Activated naive CD4-positive, alpha-beta T cell treated with anti-CD3 and anti-CD28 coated beads for 36 hours (primary cell): ENCODE results near the gene CEACAM1. TPM values are rescaled to one million over a fixed set of nuclear protein-coding genes. Genes with fewer than 3 reads are reported as not detected.

Experiments
- CTCF ChIA-PET: fragments of 350-600 bp; sonication (Branson Sonifier 250); formaldehyde crosslinking; loops from one replicate; lab custom pipeline; 2021; ENCODE audit warnings: antibody characterized with exemption; lab: Charles Lee
- DNase-seq: peaks from one replicate; pipeline ENCODE4 v3.0.0-alpha.2; 2020
- H3K27ac Mint-ChIP-seq: one replicate; pipeline ENCODE4 v1.8.0; 2021; ENCODE audit warnings: mild to moderate bottlenecking, mixed read lengths
- H3K27me3 Mint-ChIP-seq: one replicate; pipeline ENCODE4 v1.8.0; 2021; ENCODE audit warnings: low read depth, mixed read lengths
- H3K36me3 Mint-ChIP-seq: one replicate; pipeline ENCODE4 v1.8.0; 2021; ENCODE audit warnings: low read depth, mixed read lengths
- H3K4me1 Mint-ChIP-seq: one replicate; pipeline ENCODE4 v1.8.0; 2021; ENCODE audit warnings: low read depth, mixed read lengths
- H3K4me3 Mint-ChIP-seq: one replicate; pipeline ENCODE4 v1.8.0; 2021; ENCODE audit warnings: mild to moderate bottlenecking, moderate library complexity, mixed read lengths
- H3K9me3 Mint-ChIP-seq: one replicate; pipeline ENCODE4 v1.8.0; 2021; ENCODE audit warnings: mixed read lengths
- intact Hi-C: fragments of 100-400 bp; cut with micrococcal nuclease; formaldehyde crosslinking; loops from one replicate; pipeline ENCODE4 v1.15.1; 2023
- total RNA-seq, 2 experiments: library from RNA; stranded (reverse); gene quantifications; one replicate each; pipeline ENCODE4 v1.2.3, GENCODE V29; 2021

The CEACAM1 gene
- total RNA-seq, 2 experiments from 2014 or later, result 3.1 to 3.6 TPM

- Mint-ChIP-seq H3K36me3 (no peaks in the 10 kb centered on the region), H3K27ac (no peak overlapping the region), H3K4me3 (no peak overlapping the region), H3K9me3 (no peaks in the 10 kb centered on the region), H3K27me3 (no peaks in the 10 kb centered on the region), H3K4me1 (peaks cover 9% of the 10 kb centered on the region)
- CTCF ChIA-PET, result interaction anchor here (0.6 to 2.4 kb wide), 2 partner anchors 30 to 301 kb away, joined by 4 to 5 read pairs; no protein-coding TSS in a partner anchor
- no peak for DNase-seq
- intact Hi-C loops, result no loop called here
Measured at GRCh38 chr19:42479736-42480135, 48.5 kb downstream of the CEACAM1 start.

DNA sequence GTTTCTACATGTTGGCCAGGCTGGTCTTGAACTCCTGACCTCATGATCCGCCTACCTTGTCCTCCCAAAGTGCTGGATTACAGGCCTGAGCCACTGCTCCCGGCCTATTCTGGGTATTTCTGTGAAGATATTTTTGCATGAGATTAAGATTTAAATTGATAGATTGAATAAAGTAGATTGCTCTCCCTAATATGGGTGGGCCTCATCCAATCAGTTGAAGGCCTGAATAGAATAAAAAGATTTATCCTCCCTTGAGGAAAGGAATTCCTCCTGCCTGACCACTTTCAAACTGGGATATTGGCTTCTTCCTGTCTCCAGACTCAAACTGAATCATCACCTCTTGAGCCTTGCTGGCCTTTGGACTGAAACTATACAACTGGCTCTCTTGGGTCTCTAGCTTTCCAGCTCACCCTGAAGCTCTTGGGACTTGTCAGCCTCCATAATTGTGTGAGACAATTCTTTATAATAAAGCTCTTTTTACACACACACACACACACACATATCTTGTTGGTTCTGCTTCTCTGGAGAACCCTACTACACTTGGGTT is 49.4 kb downstream of the CEACAM1 start:
- no peaks in the 10 kb centered on the region for H3K27me3 Mint-ChIP-seq
- CTCF ChIA-PET, result interaction anchor here (2.4 kb wide), 1 partner anchor 29 kb away, joined by 5 read pairs; no protein-coding TSS in a partner anchor
- H3K9me3 Mint-ChIP-seq, result no peaks in the 10 kb centered on the region
- H3K4me1 Mint-ChIP-seq, result peaks cover 9% of the 10 kb centered on the region
- H3K27ac Mint-ChIP-seq, result no peak overlapping the region
- no peaks in the 10 kb centered on the region for H3K36me3 Mint-ChIP-seq
- no peak for DNase-seq
- no peak overlapping the region for H3K4me3 Mint-ChIP-seq
- intact Hi-C loops, result no loop called here

- intact Hi-C loops, result no loop called here
- Mint-ChIP-seq H3K4me3 (no peak overlapping the region), H3K27me3 (no peaks in the 10 kb centered on the region), H3K36me3 (no peaks in the 10 kb centered on the region), H3K27ac (no peak overlapping the region), H3K9me3 (no peaks in the 10 kb centered on the region), H3K4me1 (peaks cover 9% of the 10 kb centered on the region)
- no peak for DNase-seq
- CTCF ChIA-PET, result interaction anchor here (0.7 kb wide), 1 partner anchor 8 kb away, joined by 4 read pairs; no protein-coding TSS in a partner anchor
Measured at GRCh38 chr19:42477933-42478332, 50.3 kb downstream of the CEACAM1 start.

DNA sequence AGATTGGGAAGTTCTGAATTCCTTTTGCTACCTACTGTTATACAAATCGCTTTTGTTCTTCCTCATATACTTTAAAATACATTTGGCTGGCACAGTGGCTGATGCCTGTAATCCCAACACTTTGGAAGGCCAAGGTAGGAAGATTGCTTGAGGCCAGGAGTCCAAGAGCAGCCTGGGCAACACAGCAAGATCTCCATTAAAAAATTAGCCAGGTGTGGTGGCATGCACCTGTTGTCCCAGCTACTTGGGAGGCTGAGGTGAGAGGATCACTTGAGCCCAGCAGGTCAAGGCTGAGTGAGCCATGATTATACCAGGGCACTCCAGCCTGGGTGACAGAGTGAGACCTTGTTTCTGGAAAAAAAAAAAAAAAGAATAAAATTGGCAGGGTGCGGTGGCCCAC is 51.2 kb downstream of the CEACAM1 start:
- Mint-ChIP-seq H3K4me1 (peaks cover 9% of the 10 kb centered on the region), H3K27me3 (no peaks in the 10 kb centered on the region), H3K27ac (no peak overlapping the region), H3K9me3 (no peaks in the 10 kb centered on the region), H3K36me3 (no peaks in the 10 kb centered on the region), H3K4me3 (no peak overlapping the region)
- CTCF ChIA-PET, result no interaction called here
- no peak for DNase-seq
- intact Hi-C loops, result no loop called here

DNA sequence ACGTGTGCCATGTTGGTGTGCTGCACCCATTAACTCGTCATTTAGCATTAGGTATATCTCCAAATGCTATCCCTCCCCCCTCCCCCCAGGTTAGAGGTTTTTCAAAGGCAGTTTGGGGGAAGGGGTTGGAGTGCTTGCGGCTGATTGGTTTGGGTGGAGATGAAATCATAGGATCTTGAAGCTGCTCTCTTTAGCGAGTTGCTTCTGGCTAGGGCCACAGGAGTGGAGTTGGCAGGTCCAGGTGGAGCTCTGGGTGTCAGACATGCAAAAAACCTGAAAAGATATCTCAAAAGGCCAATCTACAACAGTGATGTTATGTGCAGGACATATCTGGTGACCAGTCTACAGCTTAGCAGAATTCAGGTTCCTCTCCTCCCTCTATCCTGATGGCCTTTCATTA is 52.9 kb downstream of the CEACAM1 start:
- Mint-ChIP-seq H3K4me3 (no peak overlapping the region), H3K9me3 (no peaks in the 10 kb centered on the region), H3K4me1 (peaks cover under 1% of the 10 kb centered on the region), H3K27me3 (no peaks in the 10 kb centered on the region), H3K36me3 (no peaks in the 10 kb centered on the region), H3K27ac (no peak overlapping the region)
- CTCF ChIA-PET, result interaction anchor here (0.7 kb wide), 1 partner anchor 34 kb away, joined by 3 read pairs; no protein-coding TSS in a partner anchor
- intact Hi-C loops, result no loop called here
- DNase-seq, result no peak

GRCh38 chr19:42474743-42475142 is 53.5 kb downstream of the CEACAM1 start:
- Mint-ChIP-seq H3K9me3 (no peaks in the 10 kb centered on the region), H3K27me3 (no peaks in the 10 kb centered on the region), H3K27ac (no peak overlapping the region), H3K4me1 (peaks cover under 1% of the 10 kb centered on the region), H3K4me3 (no peak overlapping the region), H3K36me3 (no peaks in the 10 kb centered on the region)
- intact Hi-C loops, result no loop called here
- CTCF ChIA-PET, result no interaction called here
- no peak for DNase-seq

- CTCF ChIA-PET, result interaction anchor here (1.0 to 1.4 kb wide), 2 partner anchors 33 to 55 kb away, joined by 3 read pairs; partner anchors contain the start of gene CEACAM1
- H3K27ac Mint-ChIP-seq, result no peak overlapping the region
- H3K4me1 Mint-ChIP-seq, result peaks cover 2% of the 10 kb centered on the region
- H3K27me3 Mint-ChIP-seq, result no peaks in the 10 kb centered on the region
- intact Hi-C loops, result no loop called here
- H3K4me3 Mint-ChIP-seq, result no peak overlapping the region
- no peak for DNase-seq
- H3K9me3 Mint-ChIP-seq, result no peaks in the 10 kb centered on the region
- H3K36me3 Mint-ChIP-seq, result no peaks in the 10 kb centered on the region
Measured at GRCh38 chr19:42473686-42474085, 54.6 kb downstream of the CEACAM1 start.

- Mint-ChIP-seq H3K9me3 (no peaks in the 10 kb centered on the region), H3K4me1 (peaks cover 2% of the 10 kb centered on the region), H3K4me3 (no peak overlapping the region), H3K36me3 (no peaks in the 10 kb centered on the region), H3K27me3 (no peaks in the 10 kb centered on the region), H3K27ac (no peak overlapping the region)
- intact Hi-C loops, result no loop called here
- CTCF ChIA-PET, result interaction anchor here (0.6 to 1.4 kb wide), 3 partner anchors 32 to 1257 kb away, joined by 3 read pairs; partner anchors contain the start of gene CEACAM1
- no peak for DNase-seq
Measured at GRCh38 chr19:42472402-42473147, 55.7 kb downstream of the CEACAM1 start.

- Mint-ChIP-seq H3K9me3 (no peaks in the 10 kb centered on the region), H3K4me1 (peaks cover 9% of the 10 kb centered on the region), H3K27ac (no peak overlapping the region), H3K36me3 (no peaks in the 10 kb centered on the region), H3K27me3 (no peaks in the 10 kb centered on the region), H3K4me3 (no peak overlapping the region)
- CTCF ChIA-PET, result interaction anchor here (0.6 to 2.5 kb wide), 3 partner anchors 21 to 1256 kb away, joined by 3 to 15 read pairs (median 3); no protein-coding TSS in a partner anchor
- DNase-seq, result no peak
- intact Hi-C loops, result no loop called here
Measured at GRCh38 chr19:42471554-42472249, 56.6 kb downstream of the CEACAM1 start.

- no peak overlapping the region for H3K27ac Mint-ChIP-seq
- intact Hi-C loops, result no loop called here
- no peak for DNase-seq
- H3K36me3 Mint-ChIP-seq, result no peaks in the 10 kb centered on the region
- H3K4me1 Mint-ChIP-seq, result peaks cover 14% of the 10 kb centered on the region
- H3K4me3 Mint-ChIP-seq, result no peak overlapping the region
- H3K9me3 Mint-ChIP-seq, result no peaks in the 10 kb centered on the region
- CTCF ChIA-PET, result interaction anchor here (0.6 to 2.5 kb wide), 6 partner anchors 9 to 58 kb away, joined by 3 to 15 read pairs (median 4); partner anchors contain the start of gene CEACAM1
- no peaks in the 10 kb centered on the region for H3K27me3 Mint-ChIP-seq
Measured at GRCh38 chr19:42469311-42470235, 58.7 kb downstream of the CEACAM1 start.

GRCh38 chr19:42468273-42468796 is 59.9 kb downstream of the CEACAM1 start:
- H3K27ac Mint-ChIP-seq, result no peak overlapping the region
- H3K9me3 Mint-ChIP-seq, result no peaks in the 10 kb centered on the region
- H3K36me3 Mint-ChIP-seq, result no peaks in the 10 kb centered on the region
- no peaks in the 10 kb centered on the region for H3K27me3 Mint-ChIP-seq
- intact Hi-C loops, result no loop called here
- CTCF ChIA-PET, result interaction anchor here (0.9 to 1.2 kb wide), 2 partner anchors 18 to 60 kb away, joined by 3 to 5 read pairs; partner anchors contain the start of gene CEACAM1
- H3K4me3 Mint-ChIP-seq, result no peak overlapping the region
- no peak for DNase-seq
- H3K4me1 Mint-ChIP-seq, result peaks cover 14% of the 10 kb centered on the region
